Cardiac muscle cell (in vitro differentiated cells and primary cell): ENCODE measurements around the gene BMPR1A. TPM values are rescaled to one million over a fixed set of nuclear protein-coding genes. Genes with fewer than 3 reads are reported as not detected.

ENCODE experiments used
- DNase-seq, 2 donors: peaks; one replicate each; pipeline versions ENCODE4 v3.0.0 to v3.0.0-alpha.2; 2010 to 2017; ENCODE audit warnings: low read depth in 1 of 2, low spot score in 1 of 2
- H3K27ac ChIP-seq: fragments of 200-600 bp; sonication (generic); 2 replicates; pipeline ENCODE4 v1.5.1; 2016
- H3K27me3 ChIP-seq: fragments of 200-600 bp; sonication (generic); 2 replicates; pipeline ENCODE4 v1.6.0; 2016; ENCODE audit warnings: control low read depth
- H3K36me3 ChIP-seq: fragments of 200-600 bp; sonication (generic); 2 replicates; pipeline ENCODE4 v1.5.1; 2016; ENCODE audit warnings: control low read depth
- H3K4me1 ChIP-seq: fragments of 200-600 bp; sonication (generic); 2 replicates; pipeline ENCODE4 v1.8.1; 2017; ENCODE audit warnings: low read depth, mild to moderate bottlenecking, mixed run types
- H3K4me3 ChIP-seq: fragments of 200-600 bp; sonication (generic); 2 replicates; pipeline ENCODE4 v1.5.1; 2016; ENCODE audit warnings: mild to moderate bottlenecking
- H3K9me3 ChIP-seq: fragments of 200-600 bp; sonication (generic); 2 replicates; pipeline ENCODE4 v1.5.1; 2017; ENCODE audit warnings: low read depth, mild to moderate bottlenecking, control low read depth
- CTCF ChIP-seq: IDR thresholded peaks from 2 replicates; pipeline ENCODE4 v1.5.1; 2012; ENCODE audit warnings: low read depth, mild to moderate bottlenecking, low read length
- polyA plus RNA-seq: library from polyadenylated mRNA; unstranded; fragments of >200 nt; fragmentation: Nextera tagmentation; extraction: Ambion mirVana; gene quantifications from 2 replicates; pipeline ENCODE4 v1.2.1, GENCODE V29; 2016
- total RNA-seq: library from RNA; depleted of rRNA; stranded (reverse); fragments of >200 nt; gene quantifications from 2 replicates; pipeline ENCODE4 v1.2.3, GENCODE V29; 2016

The BMPR1A gene
- total and polyA plus RNA-seq, 2 experiments from 2014 or later: 35.6 to 39.4 TPM

DNA sequence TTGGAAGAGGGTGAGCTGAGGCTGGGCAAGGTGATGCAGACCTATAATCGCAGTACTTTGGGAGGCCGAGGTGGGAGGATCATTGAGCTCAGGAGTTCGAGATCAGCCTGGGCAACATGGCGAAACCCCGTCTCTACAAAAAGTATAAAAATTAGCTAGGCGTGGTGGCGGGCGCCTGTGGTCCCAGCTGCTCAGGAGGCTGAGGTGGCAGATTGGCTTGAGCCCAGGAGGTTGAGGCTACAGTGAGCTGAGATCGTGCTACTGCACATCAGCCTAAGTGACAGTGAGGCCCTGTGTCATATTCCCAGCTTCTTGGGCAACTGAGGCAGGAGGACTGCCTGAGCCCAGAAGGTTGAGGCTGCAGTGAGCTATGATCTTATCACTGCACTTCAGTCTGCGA, 13.6 kb downstream of the BMPR1A start:
- H3K4me1 ChIP-seq: peaks cover 46% of the 10 kb centered on the region
- H3K27ac ChIP-seq: peak overlapping the region; percentile 55
- DNase-seq: no peak
- H3K9me3 ChIP-seq: no peaks in the 10 kb centered on the region
- no peaks in the 10 kb centered on the region for H3K36me3 ChIP-seq
- TF ChIP-seq CTCF: no peak
- H3K27me3 ChIP-seq: no peaks in the 10 kb centered on the region
- H3K4me3 ChIP-seq: no peak overlapping the region

- H3K4me1 ChIP-seq: peaks cover 49% of the 10 kb centered on the region
Observed at GRCh38 chr10:86770412-86770960, 14.1 kb downstream of the BMPR1A start.

GRCh38 chr10:86773498-86773897, 17.1 kb downstream of the BMPR1A start:
- Histone ChIP-seq H3K9me3 (no peaks in the 10 kb centered on the region), H3K4me3 (no peak overlapping the region), H3K36me3 (no peaks in the 10 kb centered on the region), H3K27ac (no peak overlapping the region), H3K4me1 (peaks cover 42% of the 10 kb centered on the region), H3K27me3 (no peaks in the 10 kb centered on the region)
- no peak for DNase-seq
- no peak for TF ChIP-seq CTCF

More at GRCh38 chr10:86770412-86770960, 14.1 kb downstream of the BMPR1A start:
- H3K27me3 ChIP-seq: no peaks in the 10 kb centered on the region
- H3K9me3 ChIP-seq: no peaks in the 10 kb centered on the region
- DNase-seq: peak in 1 of 2 donors; percentile 10
- TF ChIP-seq CTCF: no peak
- no peak overlapping the region for H3K4me3 ChIP-seq
- H3K36me3 ChIP-seq: no peaks in the 10 kb centered on the region
- peak overlapping the region; percentile 55 for H3K27ac ChIP-seq

DNA sequence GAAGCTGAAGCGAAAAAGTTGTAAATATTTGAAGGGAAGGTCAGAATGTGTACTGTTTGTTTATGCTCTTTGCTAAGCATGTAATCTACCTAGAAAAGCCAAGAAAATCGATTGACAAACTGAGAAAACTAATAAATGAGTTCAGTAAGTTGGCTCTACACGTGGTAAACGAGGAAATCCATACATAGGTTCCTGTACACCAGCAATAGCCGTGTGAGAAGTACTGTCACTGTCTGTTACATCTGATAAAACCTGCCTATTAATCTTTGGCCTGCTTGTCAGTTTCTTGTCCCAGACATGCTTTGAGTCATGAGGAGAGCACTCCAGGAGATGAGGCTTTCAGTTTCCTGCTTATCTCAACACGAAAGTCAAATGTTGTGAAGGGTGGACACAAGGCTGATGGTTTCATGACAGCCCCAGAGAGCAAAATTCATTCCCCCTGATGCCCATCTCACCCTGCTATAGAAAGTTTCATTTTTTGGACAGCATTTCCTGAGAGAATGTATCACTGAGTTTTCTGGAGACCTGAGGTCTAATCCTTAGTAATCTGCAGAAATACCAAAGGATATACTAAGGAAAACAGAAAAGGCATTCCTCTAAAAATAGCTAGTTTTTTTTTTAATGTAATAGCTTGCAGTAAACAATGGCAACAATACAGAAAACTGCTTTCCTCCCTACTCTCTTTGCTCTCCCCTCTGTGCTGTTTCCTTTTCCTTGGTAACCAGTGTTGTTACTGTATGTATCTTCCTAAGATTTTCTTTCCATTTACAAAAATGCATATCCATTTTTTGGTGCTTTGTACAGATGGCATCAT, 18.8 kb downstream of the BMPR1A start:
- peak in 1 of 2 donors; percentile 19 for DNase-seq
- TF ChIP-seq CTCF: no peak
- no peaks in the 10 kb centered on the region for H3K9me3 ChIP-seq
- H3K27ac ChIP-seq: peak overlapping the region; percentile 15
- H3K4me1 ChIP-seq: peaks cover 27% of the 10 kb centered on the region
- H3K4me3 ChIP-seq: no peak overlapping the region
- no peaks in the 10 kb centered on the region for H3K36me3 ChIP-seq
- H3K27me3 ChIP-seq: no peaks in the 10 kb centered on the region

DNA sequence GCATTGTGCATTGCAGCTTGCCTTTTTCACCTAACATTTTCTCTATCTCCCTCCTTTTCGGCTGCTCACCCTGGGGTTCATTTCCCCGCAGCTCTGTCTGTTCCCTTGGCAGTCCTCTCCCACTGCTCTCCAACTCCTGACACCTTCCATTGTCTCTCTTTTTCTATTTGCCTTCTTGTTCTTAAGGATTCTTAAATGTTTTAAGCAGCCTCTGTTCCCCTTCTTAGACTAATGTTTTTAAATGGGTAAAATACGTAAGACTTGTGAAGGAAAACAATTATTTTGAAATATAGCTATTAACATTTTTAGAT, 19.4 kb downstream of the BMPR1A start:
- no peak overlapping the region for H3K4me3 ChIP-seq
- H3K4me1 ChIP-seq: peaks cover 22% of the 10 kb centered on the region
- no peak for DNase-seq
- H3K9me3 ChIP-seq: no peaks in the 10 kb centered on the region
- no peaks in the 10 kb centered on the region for H3K36me3 ChIP-seq
- no peak for TF ChIP-seq CTCF
- peak overlapping the region; percentile 15 for H3K27ac ChIP-seq
- no peaks in the 10 kb centered on the region for H3K27me3 ChIP-seq
